ENCODE measurements around the gene CCHCR1.

CCHCR1 gene

DNA sequence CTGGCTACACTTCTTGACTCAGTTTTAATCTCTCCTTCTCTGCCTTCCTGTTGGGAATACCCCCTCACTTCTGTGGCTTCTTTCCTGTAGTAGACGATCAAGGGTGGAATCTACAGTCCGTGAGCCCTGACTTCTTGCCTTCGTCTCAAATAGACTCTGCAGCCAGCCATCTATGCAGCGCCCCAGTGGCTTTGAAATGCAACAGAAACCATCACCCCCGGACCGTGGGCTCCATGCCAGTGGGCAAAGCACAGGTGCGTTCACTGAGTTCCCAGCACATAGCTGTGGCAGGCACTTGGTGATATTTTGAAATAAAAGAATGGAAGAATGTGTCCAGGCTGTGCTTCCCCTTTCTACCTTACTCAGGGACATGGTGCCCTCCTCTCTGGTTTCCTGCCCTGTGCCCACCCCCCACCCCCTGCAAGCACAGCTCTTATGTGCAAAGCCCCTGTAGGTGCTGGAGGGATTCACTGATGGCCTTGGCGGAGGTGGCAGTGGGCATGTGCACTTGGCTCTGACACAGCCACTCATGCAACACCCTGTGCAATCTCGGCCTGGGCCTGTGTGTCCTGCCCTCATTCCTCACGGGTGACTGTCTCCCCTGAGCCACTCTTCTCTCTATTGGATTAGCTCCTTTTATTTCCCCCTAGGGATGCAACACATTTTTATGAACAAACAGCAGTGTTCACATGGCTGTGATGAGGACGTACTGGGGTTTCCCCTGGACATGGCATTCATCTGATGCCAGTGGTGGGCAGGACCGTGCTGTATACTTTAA lies 31.8 kb downstream of the CCHCR1 start:
- peak; percentile 8 for DNase-seq

- DNase-seq = no peak
Measured at GRCh38 chr6:31125162-31125561, 32.4 kb downstream of the CCHCR1 start.

- DNase-seq = no peak
Measured at GRCh38 chr6:31122791-31123706, 34.6 kb downstream of the CCHCR1 start.

- DNase-seq = no peak
Measured at GRCh38 chr6:31121131-31121790, 36.3 kb downstream of the CCHCR1 start.

- no peak for DNase-seq
Measured at GRCh38 chr6:31120151-31120915, 37.3 kb downstream of the CCHCR1 start, which contains the start of gene CDSN. Gene CDSN (minus strand): TSS chr6:31120446. CDS start chr6:31120419, 27 bp downstream.

GRCh38 chr6:31118178-31118577 lies 39.4 kb downstream of the CCHCR1 start:
- DNase-seq = no peak

DNA sequence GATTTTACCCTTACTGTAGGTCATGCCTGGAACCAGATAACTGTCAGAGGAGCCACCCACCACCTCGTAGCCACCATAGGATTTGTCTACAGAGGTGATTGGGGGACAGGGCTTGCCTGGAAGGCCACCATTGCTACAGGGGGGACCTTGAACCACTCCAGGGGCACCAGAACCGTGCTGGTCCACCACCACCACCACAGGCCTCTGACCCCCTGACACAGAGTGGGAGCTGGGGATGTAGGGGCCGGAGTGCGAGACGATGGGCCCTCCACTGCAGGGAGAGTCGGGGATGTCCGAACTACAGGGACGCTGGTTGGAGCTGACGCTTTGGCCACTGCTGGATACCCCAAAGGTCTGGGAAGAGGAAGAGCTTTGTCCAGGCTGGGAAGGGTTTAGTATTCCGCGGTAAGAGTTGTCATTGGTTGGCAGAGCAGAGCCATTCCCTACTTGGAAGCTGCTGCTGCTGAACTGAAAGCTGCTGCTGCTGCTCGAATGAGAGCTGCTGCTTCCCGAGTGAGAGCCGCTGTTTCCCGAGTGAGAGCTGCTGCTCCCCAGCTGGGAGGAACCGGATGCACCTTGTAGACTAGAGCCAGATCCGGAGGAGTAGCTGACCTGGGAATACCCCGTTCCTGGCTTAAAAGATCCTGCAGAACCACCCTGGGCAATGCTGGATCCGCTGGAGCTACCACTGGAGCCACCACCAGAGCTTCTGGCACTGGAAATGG lies 40.8 kb downstream of the CCHCR1 start:
- DNase-seq = no peak

DNA sequence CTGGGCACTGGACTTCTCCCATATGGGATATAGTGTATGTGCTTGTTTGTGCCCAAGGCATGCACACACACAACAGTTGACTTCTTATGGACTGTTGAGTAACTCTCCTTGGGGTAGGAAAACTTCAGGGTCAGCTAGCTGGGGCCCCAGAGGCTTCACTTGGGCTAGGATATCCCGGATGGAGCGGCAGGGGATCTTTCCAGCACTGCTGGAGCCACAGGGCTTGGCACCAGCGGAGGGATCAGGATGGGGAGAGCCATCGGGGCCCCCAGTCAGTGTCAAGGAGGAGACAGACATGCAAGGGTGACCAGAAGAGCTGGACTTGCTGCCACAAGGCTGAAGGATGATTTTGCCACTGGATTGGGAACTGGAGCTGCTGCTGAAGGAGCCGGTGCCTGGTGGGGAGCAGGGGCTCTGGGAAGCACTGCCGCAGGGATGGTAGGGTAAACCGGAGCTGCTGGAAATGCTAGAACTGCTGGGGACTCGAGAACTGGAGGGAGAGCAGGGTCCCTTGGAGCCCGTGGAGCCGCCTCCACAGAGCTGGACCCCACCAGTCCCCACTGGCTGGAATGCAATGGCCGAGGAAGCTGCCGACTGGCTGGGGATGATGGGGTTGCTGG lies 41.6 kb downstream of the CCHCR1 start:
- no peak for DNase-seq

DNA sequence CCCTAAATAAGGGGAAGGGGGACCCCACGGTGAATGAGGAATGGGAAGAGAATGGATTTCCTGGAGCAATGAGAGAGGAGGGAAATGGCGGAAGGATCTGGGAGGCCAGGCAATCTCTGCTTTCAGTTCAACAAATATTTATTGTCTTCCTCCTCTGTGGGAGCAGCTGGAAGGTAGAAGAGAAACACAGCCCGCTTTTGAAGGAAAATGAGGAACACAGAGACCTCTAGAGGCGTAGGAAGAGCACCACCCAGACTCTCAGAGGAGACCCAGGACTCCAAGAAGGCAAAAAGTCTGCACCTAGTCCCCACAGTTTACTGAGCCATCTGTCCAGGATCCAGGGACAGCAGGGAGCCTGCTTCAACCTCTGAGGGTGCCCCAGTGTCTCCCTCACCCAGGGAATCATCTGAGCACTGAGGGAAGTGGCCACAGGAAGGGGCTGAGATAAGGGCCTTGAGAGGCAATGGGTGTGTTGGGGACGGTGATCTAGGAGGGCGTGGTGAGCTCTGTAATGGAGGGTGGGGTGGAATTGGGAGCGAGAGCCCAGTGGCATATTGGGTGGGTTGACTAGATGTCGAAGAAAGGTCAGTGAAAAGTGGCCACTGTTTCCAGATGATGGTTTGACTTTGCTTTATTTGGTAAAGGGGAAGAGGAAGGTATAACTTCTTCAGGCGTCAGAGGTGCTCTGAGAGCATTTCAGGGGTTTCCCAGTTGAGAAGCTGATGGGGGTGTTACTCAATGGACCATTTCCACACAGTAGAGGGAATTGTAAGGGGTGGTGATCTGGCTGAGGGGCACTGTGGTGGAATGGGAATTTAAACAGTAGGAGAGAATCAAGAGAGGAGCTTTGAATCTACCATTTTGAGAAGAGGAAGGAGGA lies 42.4 kb downstream of the CCHCR1 start:
- no peak for DNase-seq

DNA sequence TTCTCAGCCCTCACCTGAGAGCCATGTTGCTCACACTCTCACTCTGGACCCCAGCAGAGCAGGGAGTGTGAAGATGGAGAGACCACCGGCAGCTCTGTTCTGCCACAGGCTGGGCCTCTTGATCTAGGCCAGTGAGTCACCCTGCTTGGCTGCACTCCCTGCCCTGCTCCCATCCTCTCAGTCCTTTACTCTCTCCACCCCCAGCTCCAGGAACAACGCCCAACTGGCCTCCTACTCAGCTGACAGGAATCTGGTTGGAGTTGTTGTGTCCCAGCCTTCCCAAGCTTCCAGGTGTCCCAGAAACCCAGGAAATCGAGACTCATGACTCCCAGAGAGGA lies 43.1 kb downstream of the CCHCR1 start, which contains the start of gene PSORS1C1:
PSORS1C1 (plus strand) TSS at position 260 of the 338 bp plus-strand sequence. CDS start 14,833 bp downstream, outside the sequence.
- DNase-seq = no peak

- no peak for DNase-seq
Measured at GRCh38 chr6:31113861-31114540, 43.6 kb downstream of the CCHCR1 start.

GRCh38 chr6:31112478-31112877 lies 45.1 kb downstream of the CCHCR1 start, which contains the start of gene C6orf15:
Gene C6orf15 (minus strand): TSS chr6:31112575. CDS start chr6:31112555, 20 bp downstream.
- no peak for DNase-seq

DNA sequence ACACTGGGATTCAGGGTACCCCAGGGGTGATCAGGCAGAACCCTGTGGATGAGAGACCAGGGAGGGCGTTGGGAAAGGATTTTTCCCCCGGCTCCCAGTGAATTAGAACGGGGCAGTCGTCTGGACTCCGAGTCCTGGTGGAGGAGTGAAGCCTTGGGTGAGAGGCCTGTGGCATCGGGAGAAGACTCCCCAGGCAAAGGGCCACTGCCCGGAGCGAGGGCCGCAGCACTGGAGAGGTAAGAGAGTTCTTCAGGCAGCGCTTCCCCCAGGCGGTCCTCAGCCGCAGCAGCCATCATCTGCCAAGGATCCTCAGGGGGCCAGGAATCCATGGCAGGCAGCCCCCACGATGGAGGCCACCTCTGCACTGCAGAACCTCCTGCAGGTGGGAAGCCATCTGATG lies 45.9 kb downstream of the CCHCR1 start:
- no peak for DNase-seq

DNA sequence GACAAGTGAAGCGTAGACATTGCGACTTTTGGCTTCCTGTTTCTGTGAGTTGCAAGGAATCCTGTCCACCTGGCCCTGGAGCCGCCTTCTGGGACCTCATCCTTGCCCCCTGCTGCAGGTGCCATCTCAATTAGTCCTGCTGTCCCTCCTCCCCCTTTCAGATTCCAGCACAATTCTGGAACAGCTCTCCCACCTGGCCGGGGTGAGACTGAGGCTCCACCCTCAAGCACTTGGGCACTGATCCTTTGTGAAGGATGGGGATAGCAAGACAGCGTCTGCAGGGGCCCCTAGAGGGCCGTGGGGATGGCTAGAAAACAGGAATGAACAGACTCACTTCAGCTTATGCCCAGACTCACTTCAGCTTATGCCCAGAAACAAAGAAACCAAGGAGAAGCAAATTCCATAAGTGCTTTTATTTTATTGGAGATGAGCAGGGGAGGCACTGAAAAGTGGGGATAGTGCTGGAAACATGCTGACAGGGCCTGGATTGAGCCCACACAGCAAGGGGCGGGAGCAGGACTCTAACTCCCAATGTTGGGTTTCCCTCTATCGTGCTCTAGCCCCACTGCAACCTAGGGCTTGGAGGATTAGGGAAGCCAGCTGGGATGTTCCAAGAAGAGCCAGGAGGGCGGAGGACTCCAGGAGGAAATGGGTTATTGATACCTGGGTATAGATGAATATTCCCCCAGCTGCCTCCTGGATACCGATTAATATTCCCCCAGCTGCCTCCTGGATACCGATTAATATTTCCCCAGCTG lies 46.6 kb downstream of the CCHCR1 start:
- DNase-seq = no peak

DNA sequence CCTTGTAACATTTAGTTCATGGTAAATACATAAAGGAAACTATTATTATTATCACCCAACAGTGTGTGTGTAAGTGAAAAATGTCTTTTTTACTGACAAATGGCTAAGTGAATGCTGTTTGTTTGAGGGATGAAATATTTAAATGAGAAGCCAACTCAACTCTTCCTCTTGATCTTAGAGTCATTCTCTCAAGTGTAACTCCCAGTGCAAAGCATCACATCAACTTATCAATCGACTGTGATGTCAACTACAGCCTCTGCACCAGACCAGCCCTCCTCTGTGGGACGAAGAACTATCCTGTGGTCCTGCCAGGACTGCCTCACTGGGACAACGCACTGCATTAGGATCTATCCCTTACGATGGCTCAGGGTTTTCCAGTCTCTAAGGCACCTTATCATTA lies 50.5 kb downstream of the CCHCR1 start:
- no peak for DNase-seq

DNA sequence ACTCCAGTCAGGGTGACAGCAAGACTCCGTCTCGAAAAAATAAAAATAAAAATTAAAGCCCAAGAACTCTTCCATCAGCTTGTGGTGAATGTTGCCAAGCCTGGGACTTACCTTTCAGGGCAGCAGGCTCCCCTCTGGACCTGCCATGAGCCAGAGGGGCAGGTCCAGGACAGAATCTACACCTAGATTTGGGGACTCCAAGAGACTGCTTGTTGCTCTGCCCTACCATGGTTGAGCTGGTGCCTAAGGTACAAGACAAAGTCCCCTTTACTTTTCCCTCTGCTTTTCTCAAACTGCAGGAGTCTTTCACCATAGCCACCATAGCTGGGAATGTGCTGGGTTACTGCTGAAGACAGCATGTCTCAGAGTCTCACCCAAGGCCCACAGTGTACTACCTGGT lies 54.5 kb downstream of the CCHCR1 start:
- DNase-seq = no peak

DNA sequence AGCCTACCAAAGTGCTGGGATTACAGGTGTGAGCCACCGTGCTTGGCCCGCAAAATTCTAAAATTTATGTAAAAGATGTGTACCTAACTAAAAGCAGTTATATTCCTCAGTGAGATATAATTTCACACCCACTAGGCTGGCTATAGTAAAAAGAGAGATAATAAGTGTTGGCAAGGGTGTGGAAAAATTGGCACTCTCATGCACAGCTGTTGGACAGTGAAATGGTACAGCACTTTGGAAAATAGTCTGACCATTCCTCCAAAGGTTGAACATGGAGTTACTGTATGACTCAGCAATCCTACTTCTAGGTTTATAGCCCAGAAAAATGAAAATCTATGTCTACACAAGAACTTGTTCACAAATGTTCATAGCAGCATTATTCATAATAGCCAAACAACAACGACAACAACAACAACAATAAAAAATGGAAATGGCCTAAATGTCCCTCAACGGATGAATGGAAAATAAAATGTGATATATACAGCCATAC lies 59.1 kb downstream of the CCHCR1 start:
- no peak for DNase-seq

DNA sequence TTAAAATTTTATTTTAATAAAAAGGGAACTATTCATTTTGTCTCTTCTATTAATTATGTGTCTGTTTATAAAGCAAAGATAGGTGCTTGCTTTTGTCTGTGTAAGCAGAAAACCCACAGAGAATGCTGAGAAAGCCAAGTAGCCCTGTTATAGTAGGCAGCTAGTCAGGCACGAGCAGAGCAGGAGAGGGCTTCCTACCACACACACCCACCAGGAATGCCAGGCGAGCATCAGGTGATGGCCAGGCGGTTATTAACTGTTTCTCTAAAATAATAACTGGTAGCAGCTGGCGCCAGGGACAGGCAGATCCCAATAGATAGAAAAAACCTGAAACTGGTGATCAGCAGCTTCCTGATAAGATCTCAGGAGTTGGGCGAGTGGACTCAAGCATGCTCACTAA lies 60.9 kb downstream of the CCHCR1 start:
- no peak for DNase-seq

DNA sequence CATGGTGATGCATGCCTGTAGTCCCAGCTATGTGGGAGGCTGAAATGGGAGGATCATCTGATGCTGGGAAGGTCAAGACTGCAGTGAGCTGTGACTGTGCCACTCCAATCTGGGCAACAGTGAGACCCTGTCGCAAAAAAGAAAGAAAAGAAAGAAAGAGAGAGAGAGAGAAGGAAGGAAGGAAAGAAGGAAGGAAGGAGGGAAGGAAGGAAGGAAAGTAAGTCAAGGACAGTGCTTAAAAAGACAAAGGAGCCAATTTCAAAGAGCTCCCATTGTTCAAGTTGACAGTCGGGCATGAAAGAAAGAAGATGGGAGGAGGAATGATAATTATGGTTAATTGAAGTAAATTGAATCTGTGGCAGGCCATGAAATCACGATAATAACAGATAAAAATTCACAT lies 61.4 kb downstream of the CCHCR1 start:
- no peak for DNase-seq
